ENCODE data around the gene ADARB1.

ADARB1 gene

DNA sequence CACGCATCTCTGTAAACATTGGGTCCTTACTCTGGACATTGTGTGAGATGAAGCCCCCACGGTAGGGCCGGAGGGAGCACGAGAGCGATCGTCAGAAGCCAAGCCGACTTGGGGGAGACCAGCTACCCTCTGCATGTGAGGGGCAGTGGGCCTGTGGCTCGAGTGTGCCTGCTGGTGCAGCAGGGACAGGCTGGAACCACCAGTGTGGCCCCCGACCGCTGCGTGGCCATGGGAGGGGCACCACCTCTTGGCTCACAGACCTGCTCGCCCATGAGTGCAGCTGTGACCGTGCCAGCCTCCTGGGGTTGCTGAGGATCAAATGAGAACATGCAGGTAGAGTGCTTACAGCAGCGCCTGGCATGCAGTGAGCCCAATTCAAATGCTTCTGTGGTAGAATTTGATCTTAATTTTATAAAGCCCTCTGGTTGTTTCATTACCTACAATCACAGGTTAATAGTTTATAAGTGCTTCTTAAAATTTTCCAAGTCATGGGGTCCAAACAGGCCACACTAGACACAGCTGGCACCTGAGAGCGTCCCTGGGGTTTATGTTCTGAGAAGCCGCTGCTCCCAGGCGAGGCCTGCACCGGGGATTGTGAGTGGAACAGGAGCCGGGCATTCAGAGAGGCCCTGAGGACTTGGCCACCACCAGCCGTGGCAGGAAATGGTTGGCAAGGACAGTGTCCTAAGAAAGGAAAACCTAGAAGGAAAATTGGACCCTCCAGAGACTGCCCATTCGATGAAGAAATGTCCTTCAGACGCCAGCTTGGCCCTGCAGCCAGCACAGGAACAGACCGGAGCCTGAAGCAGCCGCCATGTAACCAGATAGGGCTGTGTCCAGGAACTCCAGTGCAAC lies 22.6 kb upstream of the ADARB1 start:
- H3K27ac Mint-ChIP-seq = no peak overlapping the region
- peaks cover 22% of the 10 kb centered on the region for H3K27me3 Mint-ChIP-seq (ENCODE audit: low read depth, poor library complexity)
- no peaks in the 10 kb centered on the region for H3K36me3 Mint-ChIP-seq (ENCODE audit: low read depth)
- TF ChIP-seq, protein P1, sequence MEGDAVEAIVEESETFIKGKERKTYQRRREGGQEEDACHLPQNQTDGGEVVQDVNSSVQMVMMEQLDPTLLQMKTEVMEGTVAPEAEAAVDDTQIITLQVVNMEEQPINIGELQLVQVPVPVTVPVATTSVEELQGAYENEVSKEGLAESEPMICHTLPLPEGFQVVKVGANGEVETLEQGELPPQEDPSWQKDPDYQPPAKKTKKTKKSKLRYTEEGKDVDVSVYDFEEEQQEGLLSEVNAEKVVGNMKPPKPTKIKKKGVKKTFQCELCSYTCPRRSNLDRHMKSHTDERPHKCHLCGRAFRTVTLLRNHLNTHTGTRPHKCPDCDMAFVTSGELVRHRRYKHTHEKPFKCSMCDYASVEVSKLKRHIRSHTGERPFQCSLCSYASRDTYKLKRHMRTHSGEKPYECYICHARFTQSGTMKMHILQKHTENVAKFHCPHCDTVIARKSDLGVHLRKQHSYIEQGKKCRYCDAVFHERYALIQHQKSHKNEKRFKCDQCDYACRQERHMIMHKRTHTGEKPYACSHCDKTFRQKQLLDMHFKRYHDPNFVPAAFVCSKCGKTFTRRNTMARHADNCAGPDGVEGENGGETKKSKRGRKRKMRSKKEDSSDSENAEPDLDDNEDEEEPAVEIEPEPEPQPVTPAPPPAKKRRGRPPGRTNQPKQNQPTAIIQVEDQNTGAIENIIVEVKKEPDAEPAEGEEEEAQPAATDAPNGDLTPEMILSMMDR (IDR thresholded peaks at IDR 0.05) = no peak
- peaks cover 16% of the 10 kb centered on the region for H3K9me3 Mint-ChIP-seq
- peaks cover 66% of the 10 kb centered on the region for H3K4me1 Mint-ChIP-seq
- H3K4me3 Mint-ChIP-seq = no peak overlapping the region
- DNase-seq = no peak

- TF ChIP-seq, protein P1 (IDR thresholded peaks at IDR 0.05) = no peak
- Mint-ChIP-seq H3K36me3 (ENCODE audit: low read depth) (no peaks in the 10 kb centered on the region), H3K4me1 (peaks cover 76% of the 10 kb centered on the region), H3K27ac (no peak overlapping the region), H3K4me3 (no peak overlapping the region), H3K27me3 (ENCODE audit: low read depth, poor library complexity) (peaks cover 24% of the 10 kb centered on the region), H3K9me3 (peaks cover 5% of the 10 kb centered on the region)
- DNase-seq = no peak
These were observed 21.4 kb upstream of the ADARB1 start for GRCh38 chr21:45052960-45053359.

GRCh38 chr21:45053561-45054226 lies 20.7 kb upstream of the ADARB1 start:
- no peaks in the 10 kb centered on the region for H3K36me3 Mint-ChIP-seq (ENCODE audit: low read depth)
- peaks cover 79% of the 10 kb centered on the region for H3K4me1 Mint-ChIP-seq
- peaks cover 22% of the 10 kb centered on the region for H3K27me3 Mint-ChIP-seq (ENCODE audit: low read depth, poor library complexity)
- H3K9me3 Mint-ChIP-seq = no peaks in the 10 kb centered on the region
- no peak overlapping the region for H3K4me3 Mint-ChIP-seq
- H3K27ac Mint-ChIP-seq = peak overlapping the region; percentile 54
- no peak for DNase-seq
- TF ChIP-seq, protein P1 (IDR thresholded peaks at IDR 0.05) = no peak

DNA sequence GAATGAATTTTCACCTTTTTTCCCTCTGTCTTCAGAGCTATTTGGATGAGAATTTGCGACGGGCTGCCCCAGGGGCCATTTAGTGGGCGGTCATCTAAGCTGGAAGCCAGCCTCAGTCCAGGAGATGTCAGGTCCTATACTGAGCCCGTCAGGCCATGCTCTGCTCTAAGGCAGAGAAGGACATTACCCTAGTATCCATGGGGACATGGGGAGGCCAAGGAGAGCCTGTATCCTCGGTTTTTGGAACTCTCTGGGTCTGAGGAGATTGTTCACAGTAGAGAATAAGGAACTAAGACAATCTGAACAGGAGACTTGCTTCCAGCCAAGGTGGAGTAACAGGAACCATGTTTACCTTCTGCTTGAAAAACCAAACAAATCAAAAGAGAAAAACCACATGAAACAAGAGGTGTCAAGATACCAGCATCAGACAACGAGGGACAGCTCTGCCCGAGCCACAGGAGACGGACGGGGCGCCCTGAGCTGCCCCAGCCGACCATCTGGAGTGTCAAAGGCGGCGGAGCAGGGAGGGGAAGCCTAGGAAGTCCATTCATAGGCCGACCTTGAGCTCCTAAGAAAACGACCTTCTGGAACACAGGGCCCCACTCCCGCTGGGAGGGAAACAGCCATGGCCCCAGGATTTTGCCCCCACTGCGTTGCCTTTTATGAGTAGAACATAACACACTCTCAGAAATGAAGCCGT lies 20.0 kb upstream of the ADARB1 start:
- Mint-ChIP-seq H3K9me3 (no peaks in the 10 kb centered on the region), H3K4me3 (no peak overlapping the region), H3K27ac (peak overlapping the region; percentile 54), H3K4me1 (peaks cover 74% of the 10 kb centered on the region), H3K36me3 (ENCODE audit: low read depth) (no peaks in the 10 kb centered on the region), H3K27me3 (ENCODE audit: low read depth, poor library complexity) (peaks cover 19% of the 10 kb centered on the region)
- DNase-seq = no peak
- TF ChIP-seq, protein P1 (IDR thresholded peaks at IDR 0.05) = no peak

DNA sequence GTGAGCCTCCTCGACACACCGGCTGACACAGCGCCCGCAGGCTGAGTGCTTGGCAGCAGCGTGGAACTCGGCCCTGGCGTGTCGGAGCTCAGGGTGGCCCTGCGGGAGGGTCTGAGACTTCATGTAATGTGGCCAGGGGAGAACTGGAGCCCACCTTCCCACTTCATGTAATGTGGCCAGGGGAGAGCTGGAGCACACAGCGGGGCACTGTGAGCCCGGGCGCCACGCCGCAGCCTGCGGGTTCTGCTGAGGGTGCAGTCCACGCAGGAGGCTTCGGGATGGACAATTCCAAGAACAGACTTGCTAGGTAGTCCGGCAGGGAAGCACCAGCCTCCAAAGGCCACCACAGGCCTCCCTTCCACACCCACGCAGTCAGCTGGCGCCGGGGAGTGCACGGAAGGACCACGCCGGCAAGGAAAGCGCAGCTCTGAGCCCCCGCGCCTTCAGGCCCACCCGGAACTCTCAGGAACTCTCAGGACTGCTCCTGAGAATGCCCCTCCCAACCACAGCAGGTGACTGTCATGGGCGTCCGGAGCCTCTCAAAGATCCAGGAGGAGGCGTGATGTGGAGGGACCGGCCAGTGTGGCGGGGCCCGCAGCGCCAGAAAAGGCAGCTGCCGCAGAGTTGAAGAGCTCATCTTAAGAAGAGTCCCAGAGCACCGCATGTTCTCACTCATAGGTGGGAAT lies 19.3 kb upstream of the ADARB1 start:
- peaks cover 71% of the 10 kb centered on the region for H3K4me1 Mint-ChIP-seq
- H3K27ac Mint-ChIP-seq = no peak overlapping the region
- DNase-seq = no peak
- TF ChIP-seq, protein P1 (IDR thresholded peaks at IDR 0.05) = no peak
- H3K27me3 Mint-ChIP-seq (ENCODE audit: low read depth, poor library complexity) = peaks cover 23% of the 10 kb centered on the region
- H3K9me3 Mint-ChIP-seq = no peaks in the 10 kb centered on the region
- no peak overlapping the region for H3K4me3 Mint-ChIP-seq
- H3K36me3 Mint-ChIP-seq (ENCODE audit: low read depth) = no peaks in the 10 kb centered on the region
